ENCODE data around the gene CTIF. TPM values are rescaled to one million over a fixed set of nuclear protein-coding genes. Genes with fewer than 3 reads are reported as not detected.

The CTIF gene
- total and polyA plus RNA-seq, 2 donors (not counting 1 experiment from before 2014, with no cell fraction given) = 27.2 to 28.1 TPM

DNA sequence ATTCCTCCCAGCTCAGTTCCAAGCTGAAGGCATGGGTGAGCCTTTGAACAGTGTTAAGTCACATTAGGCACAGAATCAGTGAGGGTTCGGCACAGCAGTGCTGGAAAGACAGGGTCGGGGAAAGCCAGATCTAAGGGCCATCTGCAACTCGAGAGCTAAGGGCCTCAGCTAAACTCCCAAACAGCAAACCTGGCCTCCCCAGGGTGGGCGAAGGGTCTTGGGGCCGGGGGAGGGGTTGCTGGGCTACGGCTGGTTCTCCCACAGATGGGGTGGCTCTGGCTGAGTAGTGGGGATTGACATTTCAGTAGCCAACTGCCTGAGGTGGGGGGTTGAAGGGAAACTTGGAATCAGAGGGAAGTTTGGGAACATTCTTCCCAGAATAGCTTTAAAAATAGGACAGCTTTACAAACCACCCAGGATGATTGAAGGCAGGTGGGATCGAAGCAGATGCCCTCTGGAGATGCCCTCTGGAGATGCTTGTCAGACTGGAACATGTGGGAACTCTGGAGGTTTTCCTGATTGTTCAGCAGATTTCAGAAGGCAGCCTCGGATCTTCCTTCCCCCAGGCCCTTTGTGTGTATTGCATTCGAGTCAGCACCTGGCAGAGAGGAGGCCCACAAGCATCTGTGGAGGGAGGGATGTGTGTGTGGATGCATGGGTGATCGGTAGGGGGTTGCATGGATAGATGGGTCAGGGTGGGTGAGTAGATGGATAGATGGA is 255.6 kb downstream of the CTIF start:
- DNase-seq (ENCODE audit: low read depth in 2 of 2) = no peak

DNA sequence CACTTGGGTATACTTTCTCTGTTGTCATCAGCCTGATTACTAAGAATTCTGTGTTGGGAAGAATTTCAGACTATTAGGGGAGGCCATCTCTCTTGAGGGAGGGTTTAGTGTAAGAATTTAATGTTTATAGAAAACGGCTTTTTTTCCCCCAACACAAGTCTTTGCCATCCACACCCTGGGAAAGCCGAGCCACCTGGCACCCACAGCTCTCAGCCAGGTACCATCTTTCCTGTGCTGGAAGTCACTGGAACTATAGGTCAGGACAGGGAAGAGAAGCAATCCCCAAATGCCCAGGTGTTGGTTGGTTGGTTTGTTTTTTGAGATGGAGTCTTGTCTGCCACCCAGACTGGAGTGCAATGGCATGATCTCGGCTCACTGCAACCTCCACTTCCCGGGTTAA is 256.9 kb downstream of the CTIF start:
- Histone ChIP-seq H3K9me3 (ENCODE audit: control insufficient read depth, insufficient read depth, low read depth, low read length) (no peaks in the 10 kb centered on the region), H3K4me2 (ENCODE audit: extremely low read depth, insufficient read depth, low read length) (no peak overlapping the region), H3K27ac (ENCODE audit: insufficient read depth, low read length) (no peak overlapping the region), H3K4me1 (ENCODE audit: control insufficient read depth, extremely low read depth, insufficient read depth, low read length) (peaks cover 2% of the 10 kb centered on the region), H3K36me3 (ENCODE audit: control insufficient read depth, insufficient read depth, low read length) (peaks cover 6% of the 10 kb centered on the region), H3K27me3 (ENCODE audit: control insufficient read depth, insufficient read depth, low read length) (no peaks in the 10 kb centered on the region), H3K4me3 (replicated peaks in 1 of 4; ENCODE audit: control extremely low read depth in 1 of 4, insufficient read depth in 1 of 4, low read depth in 3 of 4, low read length in 4 of 4) (no peak overlapping the region), H4K20me1 (ENCODE audit: control insufficient read depth, extremely low read depth, insufficient read depth, low read length) (no peaks in the 10 kb centered on the region), H3K9ac (ENCODE audit: insufficient read depth, low read length) (no peak overlapping the region), H2AFZ (ENCODE audit: low read length) (no peak overlapping the region), H3K79me2 (ENCODE audit: control insufficient read depth, insufficient read depth, low read length) (no peaks in the 10 kb centered on the region)
- TF ChIP-seq EZH2 (IDR thresholded peaks at IDR 0.05; ENCODE audit: low read length, missing control alignments) = no peak
- TF ChIP-seq, protein P1, sequence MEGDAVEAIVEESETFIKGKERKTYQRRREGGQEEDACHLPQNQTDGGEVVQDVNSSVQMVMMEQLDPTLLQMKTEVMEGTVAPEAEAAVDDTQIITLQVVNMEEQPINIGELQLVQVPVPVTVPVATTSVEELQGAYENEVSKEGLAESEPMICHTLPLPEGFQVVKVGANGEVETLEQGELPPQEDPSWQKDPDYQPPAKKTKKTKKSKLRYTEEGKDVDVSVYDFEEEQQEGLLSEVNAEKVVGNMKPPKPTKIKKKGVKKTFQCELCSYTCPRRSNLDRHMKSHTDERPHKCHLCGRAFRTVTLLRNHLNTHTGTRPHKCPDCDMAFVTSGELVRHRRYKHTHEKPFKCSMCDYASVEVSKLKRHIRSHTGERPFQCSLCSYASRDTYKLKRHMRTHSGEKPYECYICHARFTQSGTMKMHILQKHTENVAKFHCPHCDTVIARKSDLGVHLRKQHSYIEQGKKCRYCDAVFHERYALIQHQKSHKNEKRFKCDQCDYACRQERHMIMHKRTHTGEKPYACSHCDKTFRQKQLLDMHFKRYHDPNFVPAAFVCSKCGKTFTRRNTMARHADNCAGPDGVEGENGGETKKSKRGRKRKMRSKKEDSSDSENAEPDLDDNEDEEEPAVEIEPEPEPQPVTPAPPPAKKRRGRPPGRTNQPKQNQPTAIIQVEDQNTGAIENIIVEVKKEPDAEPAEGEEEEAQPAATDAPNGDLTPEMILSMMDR (conservative IDR thresholded peaks at IDR 0.05 in 1 of 2, IDR thresholded peaks at IDR 0.05 in 1 of 2; ENCODE audit: low read depth in 1 of 2, low read length in 2 of 2) = no peak
- DNase-seq (ENCODE audit: low read depth in 2 of 2) = no peak

More for the DNA sequence above, 255.6 kb downstream of the CTIF start:
- Histone ChIP-seq H3K4me2 (ENCODE audit: extremely low read depth, insufficient read depth, low read length) (no peak overlapping the region), H3K27ac (ENCODE audit: insufficient read depth, low read length) (no peak overlapping the region), H4K20me1 (ENCODE audit: control insufficient read depth, extremely low read depth, insufficient read depth, low read length) (no peaks in the 10 kb centered on the region), H3K9ac (ENCODE audit: insufficient read depth, low read length) (no peak overlapping the region), H3K79me2 (ENCODE audit: control insufficient read depth, insufficient read depth, low read length) (no peaks in the 10 kb centered on the region), H2AFZ (ENCODE audit: low read length) (no peak overlapping the region), H3K9me3 (ENCODE audit: control insufficient read depth, insufficient read depth, low read depth, low read length) (no peaks in the 10 kb centered on the region), H3K4me1 (ENCODE audit: control insufficient read depth, extremely low read depth, insufficient read depth, low read length) (no peaks in the 10 kb centered on the region), H3K27me3 (ENCODE audit: control insufficient read depth, insufficient read depth, low read length) (no peaks in the 10 kb centered on the region), H3K4me3 (replicated peaks in 1 of 4; ENCODE audit: control extremely low read depth in 1 of 4, insufficient read depth in 1 of 4, low read depth in 3 of 4, low read length in 4 of 4) (no peak overlapping the region), H3K36me3 (ENCODE audit: control insufficient read depth, insufficient read depth, low read length) (peaks cover 11% of the 10 kb centered on the region)
- no peak for TF ChIP-seq EZH2 (IDR thresholded peaks at IDR 0.05; ENCODE audit: low read length, missing control alignments)
- TF ChIP-seq, protein P1 (conservative IDR thresholded peaks at IDR 0.05 in 1 of 2, IDR thresholded peaks at IDR 0.05 in 1 of 2; ENCODE audit: low read depth in 1 of 2, low read length in 2 of 2) = no peak

DNA sequence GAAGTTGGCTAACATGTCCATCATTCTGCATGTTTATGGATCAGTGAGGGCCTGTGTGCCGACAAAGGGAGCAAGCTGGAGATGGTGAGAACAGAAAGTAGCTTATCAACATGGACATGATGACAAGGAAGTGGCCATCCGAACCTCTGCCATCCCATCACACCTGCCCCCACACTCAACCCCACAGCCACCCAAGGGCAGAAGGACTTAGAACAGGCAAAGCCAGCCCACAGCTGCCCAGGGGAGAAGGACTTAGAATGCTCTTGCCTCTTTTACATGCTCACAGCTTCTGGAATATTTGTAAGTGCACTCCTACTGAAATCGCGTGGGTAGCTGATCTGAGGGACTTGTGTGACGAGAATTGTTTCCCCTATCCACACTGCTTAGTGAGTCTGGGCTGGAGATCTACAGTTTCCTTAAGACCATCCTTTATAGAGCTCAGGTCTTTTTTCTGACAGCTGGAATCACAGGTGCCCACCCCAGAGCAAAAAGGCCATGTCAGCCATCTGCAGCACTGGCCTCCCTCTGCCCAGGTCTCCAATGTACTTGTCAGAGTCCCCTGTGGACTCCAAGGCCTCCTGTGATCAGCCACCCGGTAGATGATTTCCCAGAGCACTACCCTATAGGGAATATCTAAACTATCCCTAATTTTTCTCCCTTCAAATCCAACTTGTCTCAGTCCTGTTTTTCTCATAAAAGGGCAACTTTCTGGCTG is 257.8 kb downstream of the CTIF start:
- no peak for DNase-seq (ENCODE audit: low read depth in 2 of 2)
- Histone ChIP-seq H3K27ac (ENCODE audit: insufficient read depth, low read length) (no peak overlapping the region), H3K36me3 (ENCODE audit: control insufficient read depth, insufficient read depth, low read length) (peaks cover 5% of the 10 kb centered on the region)

More for the DNA sequence above, 257.8 kb downstream of the CTIF start:
- Histone ChIP-seq H3K4me2 (ENCODE audit: extremely low read depth, insufficient read depth, low read length) (no peak overlapping the region), H3K27me3 (ENCODE audit: control insufficient read depth, insufficient read depth, low read length) (no peaks in the 10 kb centered on the region), H2AFZ (ENCODE audit: low read length) (no peak overlapping the region), H3K4me1 (ENCODE audit: control insufficient read depth, extremely low read depth, insufficient read depth, low read length) (peaks cover 7% of the 10 kb centered on the region), H3K79me2 (ENCODE audit: control insufficient read depth, insufficient read depth, low read length) (no peaks in the 10 kb centered on the region), H3K4me3 (replicated peaks in 1 of 4; ENCODE audit: control extremely low read depth in 1 of 4, insufficient read depth in 1 of 4, low read depth in 3 of 4, low read length in 4 of 4) (no peak overlapping the region), H3K9me3 (ENCODE audit: control insufficient read depth, insufficient read depth, low read depth, low read length) (no peaks in the 10 kb centered on the region), H3K9ac (ENCODE audit: insufficient read depth, low read length) (no peak overlapping the region), H4K20me1 (ENCODE audit: control insufficient read depth, extremely low read depth, insufficient read depth, low read length) (no peaks in the 10 kb centered on the region)
- TF ChIP-seq, protein P1 (conservative IDR thresholded peaks at IDR 0.05 in 1 of 2, IDR thresholded peaks at IDR 0.05 in 1 of 2; ENCODE audit: low read depth in 1 of 2, low read length in 2 of 2) = no peak
- TF ChIP-seq EZH2 (IDR thresholded peaks at IDR 0.05; ENCODE audit: low read length, missing control alignments) = no peak
